B cell (primary cell): ENCODE measurements around the gene CPN1. TPM values are rescaled to one million over a fixed set of nuclear protein-coding genes. Genes with fewer than 3 reads are reported as not detected.
"Not testable (repeated sequence)": the region's sequence is repeated elsewhere in the genome, so short reads cannot be mapped to it uniquely, and the experiment has no call there.

Experiments
- ATAC-seq: fragments of 200-7000 bp; cut with Tn5 transposase; one replicate; pipeline ENCODE4 v1.10.0; 2021; ENCODE audit warnings: low read depth, mild to moderate bottlenecking, moderate number of reproducible peaks, moderate library complexity
- CTCF ChIA-PET: fragments of 350-600 bp; sonication (Branson Sonifier 250); formaldehyde crosslinking; loops from one replicate; lab custom pipeline; 2021; ENCODE audit warnings: antibody characterized with exemption, inconsistent platforms; lab: Charles Lee
- POLR2A ChIA-PET: fragments of 350-600 bp; sonication (Branson Sonifier 250); formaldehyde crosslinking; loops from one replicate; lab custom pipeline; 2021; ENCODE audit warnings: antibody characterized with exemption; lab: Charles Lee
- DNase-seq: peaks from one replicate; pipeline ENCODE4 v3.0.0; 2013
- H2AFZ ChIP-seq: 2 replicates; pipeline ENCODE4 v1.6.1; 2012; ENCODE audit warnings: mild to moderate bottlenecking, low read depth, low read length; ENCODE audit not compliant: insufficient read depth, poor library complexity, severe bottlenecking
- H3K27ac ChIP-seq, 2 donors: 1 replicate in 1 of 2; 2 replicates in 1 of 2; pipeline ENCODE4 v1.5.1; 2012 to 2013; ENCODE audit warnings: low read length in 2 of 2, mild to moderate bottlenecking in 2 of 2, moderate library complexity in 1 of 2
- H3K27me3 ChIP-seq, 4 experiments: fragments of 200-600 bp in 1 of 4; sonication (generic) in 1 of 4; replicated peaks in 1 of 4; 1 replicate in 2 of 4; 2 replicates in 2 of 4; pipeline versions ENCODE4 v1.6.1 to v1.7.0; 2013 to 2016; ENCODE audit warnings: low read length in 3 of 4, mild to moderate bottlenecking in 2 of 4, mixed read lengths in 1 of 4, moderate library complexity in 1 of 4; ENCODE audit not compliant: insufficient read depth in 4 of 4, control insufficient read depth in 3 of 4; ENCODE audit errors: control extremely low read depth in 1 of 4
- H3K36me3 ChIP-seq, 2 experiments: replicated peaks in 1 of 2; 1 replicate in 1 of 2; 2 replicates in 1 of 2; pipeline versions ENCODE4 v1.6.1 to v1.7.1; 2013; ENCODE audit warnings: low read length in 1 of 2; ENCODE audit not compliant: insufficient read depth in 2 of 2, control insufficient read depth in 1 of 2; ENCODE audit errors: control extremely low read depth in 1 of 2, extremely low read depth in 1 of 2
- H3K4me1 ChIP-seq, 2 donors: fragments of 200-600 bp in 1 of 2; sonication (generic) in 1 of 2; 1 replicate in 1 of 2; 2 replicates in 1 of 2; pipeline versions ENCODE4 v1.5.1 to v1.6.1; 2013 to 2017; ENCODE audit warnings: low read length in 2 of 2; ENCODE audit not compliant: control insufficient read depth in 2 of 2, insufficient read depth in 2 of 2
- H3K4me2 ChIP-seq: replicated peaks from 2 replicates; pipeline ENCODE3; 2012; ENCODE audit warnings: mild to moderate bottlenecking, low read depth, low read length; ENCODE audit not compliant: poor library complexity, severe bottlenecking
- H3K4me3 ChIP-seq, 5 experiments: fragments of 200-600 bp in 1 of 5; sonication (generic) in 1 of 5; 1 replicate in 3 of 5; 2 replicates in 2 of 5; pipeline versions ENCODE4 v1.5.1 to v1.7.0; 2011 to 2016; ENCODE audit warnings: low read length in 4 of 5, mild to moderate bottlenecking in 4 of 5, low read depth in 2 of 5, control low read depth in 1 of 5, moderate library complexity in 1 of 5; ENCODE audit not compliant: insufficient read depth in 1 of 5; ENCODE audit errors: control extremely low read depth in 1 of 5, extremely low read depth in 1 of 5
- H3K79me2 ChIP-seq: fragments of 200-600 bp; sonication (generic); one replicate; pipeline ENCODE4 v1.6.0; 2016; ENCODE audit warnings: low read length; ENCODE audit not compliant: control insufficient read depth, insufficient read depth
- H3K9ac ChIP-seq: fragments of 200-600 bp; sonication (generic); 2 replicates; pipeline ENCODE4 v1.6.1; 2017; ENCODE audit warnings: mild to moderate bottlenecking, low read length, moderate library complexity
- H3K9me3 ChIP-seq, 3 donors: one replicate each; pipeline versions ENCODE4 v1.6.1 to v1.7.1; 2013; ENCODE audit warnings: low read length in 2 of 3; ENCODE audit not compliant: control insufficient read depth in 2 of 3, insufficient read depth in 1 of 3; ENCODE audit errors: control extremely low read depth in 1 of 3
- H4K20me1 ChIP-seq: 2 replicates; pipeline ENCODE4 v1.6.0; 2012; ENCODE audit warnings: mild to moderate bottlenecking, low read length; ENCODE audit not compliant: insufficient read depth, control insufficient read depth, poor library complexity, severe bottlenecking
- H3K27ac Mint-ChIP-seq: one replicate; pipeline ENCODE4 v1.8.0; 2021; ENCODE audit warnings: mixed read lengths
- H3K27me3 Mint-ChIP-seq: one replicate; pipeline ENCODE4 v1.8.0; 2021; ENCODE audit warnings: mixed read lengths
- H3K4me1 Mint-ChIP-seq: one replicate; pipeline ENCODE4 v1.8.0; 2021; ENCODE audit warnings: mixed read lengths
- H3K4me3 Mint-ChIP-seq: one replicate; pipeline ENCODE4 v1.8.0; 2021; ENCODE audit warnings: mixed read lengths
- H3K9me3 Mint-ChIP-seq: one replicate; pipeline ENCODE4 v1.8.0; 2022; ENCODE audit warnings: mixed read lengths; ENCODE audit not compliant: insufficient read depth
- CTCF ChIP-seq: fragments of 200-600 bp; IDR thresholded peaks from one replicate; pipeline ENCODE4 v1.8.0; 2022; ENCODE audit warnings: antibody characterized with exemption, mild to moderate bottlenecking
- EZH2 ChIP-seq: IDR thresholded peaks from 2 replicates; pipeline ENCODE4 v1.6.1; 2012; ENCODE audit warnings: borderline replicate concordance, low read depth, mild to moderate bottlenecking, moderate library complexity, low read length; ENCODE audit not compliant: insufficient read depth, poor library complexity, severe bottlenecking
- WGBS: methylation state at CpG from one replicate; pipeline ENCODE4 v1.1.5; 2013; ENCODE audit warnings: missing lambda C conversion rate; ENCODE audit not compliant: insufficient coverage; 5-methylcytosine and 5-hydroxymethylcytosine counted together
- intact Hi-C: fragments of 100-400 bp; cut with micrococcal nuclease; formaldehyde crosslinking; loops from one replicate; pipeline ENCODE4 v1.10.0; 2022
- polyA plus RNA-seq: library from polyadenylated mRNA; depleted of rRNA; stranded (reverse); fragments of >200 nt; gene quantifications from 2 replicates; pipeline ENCODE4 v1.2.3, GENCODE V29; 2012
- total RNA-seq, 2 donors: library from RNA; stranded (reverse); fragments of 120-200 nt in 1 of 2; gene quantifications; 1 replicate in 1 of 2; 2 replicates in 1 of 2; pipeline versions ENCODE4 v1.2.3 to v1.2.4, GENCODE V29; 2013 to 2022

The CPN1 gene
- total and polyA plus RNA-seq, 2 donors (not counting 1 experiment from before 2014, with no cell fraction given) = not detected

GRCh38 chr10:100089241-100089640 lies 7.6 kb upstream of the CPN1 start:
- CTCF ChIA-PET = interaction anchor here (0.6 kb wide), 1 partner anchor 43 kb away, joined by 3 read pairs; no protein-coding TSS in a partner anchor
- no peak overlapping the region for H3K4me3 Mint-ChIP-seq

GRCh38 chr10:100086708-100087107 lies 5.0 kb upstream of the CPN1 start:
- H3K4me1 Mint-ChIP-seq, H3K9me3 ChIP-seq, H3K4me3 Mint-ChIP-seq, H3K27ac ChIP-seq, H3K9ac ChIP-seq, H3K27ac Mint-ChIP-seq, DNase-seq, H3K4me3 ChIP-seq, CTCF ChIA-PET, H3K4me2 ChIP-seq, H3K4me1 ChIP-seq, H3K36me3 ChIP-seq, H4K20me1 ChIP-seq, H3K9me3 Mint-ChIP-seq, ATAC-seq, POLR2A ChIA-PET, H3K79me2 ChIP-seq, H3K27me3 ChIP-seq, intact Hi-C loops, H2AFZ ChIP-seq: not testable (repeated sequence)
- H3K27me3 Mint-ChIP-seq = peaks cover 34% of the 10 kb centered on the region
- 73% methylated on average over 3 of the region's 5 CpGs for WGBS

More at GRCh38 chr10:100089241-100089640, 7.6 kb upstream of the CPN1 start:
- TF ChIP-seq CTCF (no peak), EZH2 (no peak)
- POLR2A ChIA-PET = no interaction called here
- Histone ChIP-seq H3K9ac (no peak overlapping the region), H3K79me2 (no peaks in the 10 kb centered on the region), H3K9me3 (peaks cover 0 to 5% (median 0%) of the 10 kb centered on the region in 3 donors), H3K27ac (no peak overlapping the region), H3K4me2 (no peak overlapping the region), H4K20me1 (no peaks in the 10 kb centered on the region), H2AFZ (no peak overlapping the region), H3K27me3 (peaks cover 0 to 2% (median 0%) of the 10 kb centered on the region in 4 experiments), H3K4me3 (no peak overlapping the region), H3K36me3 (no peaks in the 10 kb centered on the region), H3K4me1 (no peaks in the 10 kb centered on the region)
- no peaks in the 10 kb centered on the region for H3K9me3 Mint-ChIP-seq
- peaks cover 21% of the 10 kb centered on the region for H3K27me3 Mint-ChIP-seq
- DNase-seq (no peak), ATAC-seq (no peak)
- no peaks in the 10 kb centered on the region for H3K4me1 Mint-ChIP-seq
- intact Hi-C loops = no loop called here
- no peak overlapping the region for H3K27ac Mint-ChIP-seq
- WGBS = 91% methylated on average over 6 of the region's 6 CpGs
